Kidney (tissue), 14 donors: Measurements from ENCODE around the gene ZBTB7C. TPM values are rescaled to one million over a fixed set of nuclear protein-coding genes. Genes with fewer than 3 reads are reported as not detected.
A peak's percentile ranks its signal among the peaks of the same experiment; 100 is the strongest.

ENCODE experiments used
- DNase-seq, 5 donors: peaks; one replicate each; pipeline ENCODE4 v3.0.0-alpha.2; 2013 to 2020
- FAIRE-seq: peaks from 2 replicates; lab custom pipeline; 2012; peaks lifted over from hg19 to GRCh38; lab: Jason Lieb, UNC
- H3K27ac ChIP-seq, 2 donors: one replicate each; pipeline ENCODE4 v1.7.0; 2013; ENCODE audit warnings: low read depth in 2 of 2, low read length in 2 of 2, inconsistent platforms in 1 of 2
- H3K27me3 ChIP-seq: one replicate; pipeline ENCODE4 v1.7.1; 2013; ENCODE audit warnings: low read length, inconsistent platforms; ENCODE audit not compliant: control insufficient read depth, insufficient read depth
- H3K36me3 ChIP-seq, 3 donors: one replicate each; pipeline versions ENCODE4 v1.7.0 to v1.7.1; 2013; ENCODE audit warnings: low read length in 3 of 3, control low read depth in 1 of 3, inconsistent platforms in 1 of 3; ENCODE audit not compliant: insufficient read depth in 3 of 3, control insufficient read depth in 2 of 3
- H3K4me1 ChIP-seq, 3 donors: one replicate each; pipeline versions ENCODE4 v1.7.0 to v1.7.1; 2013; ENCODE audit warnings: low read length in 3 of 3, inconsistent platforms in 1 of 3, low read depth in 1 of 3; ENCODE audit not compliant: control insufficient read depth in 2 of 3, insufficient read depth in 2 of 3
- H3K4me3 ChIP-seq, 3 donors: one replicate each; pipeline versions ENCODE4 v1.7.0 to v1.8.1; 2013; ENCODE audit warnings: low read length in 3 of 3, control low read depth in 1 of 3, inconsistent platforms in 1 of 3
- H3K9ac ChIP-seq, 3 donors: one replicate each; pipeline versions ENCODE4 v1.7.0 to v1.7.1; 2013; ENCODE audit warnings: low read length in 3 of 3, control low read depth in 1 of 3, inconsistent platforms in 1 of 3
- H3K9me3 ChIP-seq, 3 donors: one replicate each; pipeline versions ENCODE4 v1.7.0 to v1.7.1; 2013; ENCODE audit warnings: low read length in 3 of 3, control low read depth in 1 of 3, inconsistent platforms in 1 of 3; ENCODE audit not compliant: control insufficient read depth in 2 of 3, insufficient read depth in 1 of 3
- CTCF ChIP-seq: IDR thresholded peaks from 3 replicates; pipeline ENCODE4 v1.5.1; 2012; ENCODE audit warnings: mild to moderate bottlenecking, moderate library complexity, borderline replicate concordance; ENCODE audit not compliant: insufficient read depth; ENCODE audit errors: extremely low read depth
- intact Hi-C: fragments of 100-400 bp; cut with DNase I; formaldehyde crosslinking; loops from one replicate; pipeline ENCODE4 v1.11.1; 2022
- polyA plus RNA-seq: library from polyadenylated mRNA; stranded (reverse); fragments of 350-450 nt; fragmentation: Illumina TruSeq; extraction: RNeasy Lipid Tissue Mini Kit (QIAGEN cat#74804); gene quantifications from one replicate; pipeline ENCODE4 v1.2.3, GENCODE V29; 2014; ENCODE audit warnings: low read depth, low replicate concordance; ENCODE audit not compliant: insufficient read depth
- total RNA-seq: library from RNA; stranded (reverse); fragmentation: NEBNext Ultra II Directional; extraction: Animal tissue kit (Norgen Biotek cat#: 25700); gene quantifications from one replicate; pipeline ENCODE4 v1.2.1, GENCODE V29; 2021
- donor health status: control.
- donor health status: control.
- donor health status: control.
- donor health status: control.
- donor health status: control.
- donor health status: DM: yes; HTN: yes; CAD: no.
- donor health status: Normal renal cell carcinoma (clear cell type).

ZBTB7C gene
- total and polyA plus RNA-seq, 2 donors from 2014 or later, result 1.8 to 13.8 TPM

- Histone ChIP-seq H3K4me3 (no peak overlapping the region), H3K9me3 (no peaks in the 10 kb centered on the region), H3K27ac (no peak overlapping the region), H3K9ac (no peak overlapping the region), H3K36me3 (no peaks in the 10 kb centered on the region), H3K4me1 (peaks cover 0 to 10% (median 9%) of the 10 kb centered on the region in 3 donors), H3K27me3 (no peaks in the 10 kb centered on the region)
- intact Hi-C loops, result no loop called here
- TF ChIP-seq CTCF, result no peak
- DNase-seq (peak in 1 of 5 donors; percentile 33), FAIRE-seq (no peak)
Measured at GRCh38 chr18:48006415-48007175, 402.6 kb downstream of the ZBTB7C start.

GRCh38 chr18:48004577-48004976 lies 404.6 kb downstream of the ZBTB7C start:
- H3K36me3 ChIP-seq, result no peaks in the 10 kb centered on the region
- no peak overlapping the region for H3K4me3 ChIP-seq
- H3K4me1 ChIP-seq, result peaks cover 0 to 10% (median 9%) of the 10 kb centered on the region in 3 donors
- peak overlapping the region in 1 of 3 donors; percentile 23 for H3K9ac ChIP-seq
- FAIRE-seq (no peak), DNase-seq (no peak)
- no peaks in the 10 kb centered on the region for H3K27me3 ChIP-seq
- H3K27ac ChIP-seq, result peak overlapping the region; percentile 60 to 78
- no peak for TF ChIP-seq CTCF
- intact Hi-C loops, result no loop called here
- no peaks in the 10 kb centered on the region for H3K9me3 ChIP-seq

- no peak for FAIRE-seq
- H3K27ac ChIP-seq, result peak overlapping the region; percentile 60 to 78
- H3K9me3 ChIP-seq, result no peaks in the 10 kb centered on the region
- H3K9ac ChIP-seq, result peak overlapping the region in 1 of 3 donors; percentile 23
- DNase-seq, result peak in 4 of 5 donors; percentile 53 to 81 (median 72)
- H3K4me1 ChIP-seq, result peaks cover 0 to 9% (median 7%) of the 10 kb centered on the region in 3 donors
- TF ChIP-seq CTCF, result no peak
- intact Hi-C loops, result no loop called here
- no peaks in the 10 kb centered on the region for H3K27me3 ChIP-seq
- no peak overlapping the region for H3K4me3 ChIP-seq
- no peaks in the 10 kb centered on the region for H3K36me3 ChIP-seq
Measured at GRCh38 chr18:48003426-48004349, 405.5 kb downstream of the ZBTB7C start.
